Right ventricle myocardium superior (tissue), 1 donor: ENCODE results near the gene DPP6. TPM values are rescaled to one million over a fixed set of nuclear protein-coding genes. Genes with fewer than 3 reads are reported as not detected.

Experiments used
- ATAC-seq: fragments of 200-7000 bp; cut with Tn5 transposase; one replicate; pipeline ENCODE4 v1.9.1; 2020; ENCODE audit warnings: mild to moderate bottlenecking; ENCODE audit not compliant: poor library complexity
- DNase-seq: peaks from one replicate; pipeline ENCODE4 v3.0.0-alpha.2; 2020
- intact Hi-C: fragments of 100-400 bp; cut with DNase I; formaldehyde crosslinking; loops from one replicate; pipeline ENCODE4 v1.11.2; 2022
- total RNA-seq: library from RNA; stranded (reverse); fragmentation: NEBNext Ultra II Directional; extraction: Animal tissue kit (Norgen Biotek cat#: 25700); gene quantifications from one replicate; pipeline ENCODE4 v1.2.1, GENCODE V29; 2021
- donor health status: DM: no; HTN: yes; CAD: no; lungs with severe emphysema.

DPP6 gene
- total RNA-seq, 1 donor from 2014 or later, result 0.19 TPM

DNA sequence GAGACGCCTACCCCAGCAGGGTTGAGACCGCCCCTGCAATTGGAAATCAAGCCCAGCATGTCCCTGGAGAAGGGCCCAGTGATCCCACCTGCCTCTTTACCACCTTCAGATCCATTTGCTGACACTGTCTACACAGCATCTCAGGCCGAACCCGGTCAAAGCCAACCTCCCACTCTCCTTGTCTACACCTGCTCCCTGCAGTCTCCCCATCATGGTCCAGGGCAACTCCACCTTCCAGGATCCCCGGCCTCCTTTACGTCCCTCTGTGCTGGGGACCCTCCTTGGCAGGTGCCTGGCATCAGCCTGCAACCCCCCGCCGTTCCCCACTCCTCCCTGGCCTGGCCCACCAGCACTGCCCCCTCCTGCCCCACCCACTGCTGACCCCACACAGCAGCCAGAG, 723.5 kb downstream of the DPP6 start:
- intact Hi-C loops, result no loop called here
- ATAC-seq (no peak), DNase-seq (no peak)

DNA sequence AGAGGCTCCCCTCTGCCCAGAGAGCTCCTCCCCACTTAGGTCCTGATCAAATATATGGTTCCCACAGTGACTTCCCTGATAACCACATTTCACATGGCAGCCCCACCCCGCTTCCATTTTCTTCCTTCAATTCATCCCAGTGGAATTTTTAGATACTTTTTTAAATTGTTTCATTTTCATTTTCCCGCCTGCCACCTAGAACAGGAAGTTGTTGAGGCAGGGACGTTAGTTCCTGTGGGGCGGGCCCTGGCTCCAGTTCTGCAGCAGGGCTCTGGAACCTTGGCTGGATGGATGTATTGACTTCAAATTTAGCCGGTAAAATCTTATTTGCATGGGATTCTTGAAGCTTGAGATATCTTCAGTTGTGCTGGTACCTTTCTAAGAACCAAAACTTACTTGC, 724.2 kb downstream of the DPP6 start:
- DNase-seq (no peak), ATAC-seq (no peak)
- intact Hi-C loops, result no loop called here

DNA sequence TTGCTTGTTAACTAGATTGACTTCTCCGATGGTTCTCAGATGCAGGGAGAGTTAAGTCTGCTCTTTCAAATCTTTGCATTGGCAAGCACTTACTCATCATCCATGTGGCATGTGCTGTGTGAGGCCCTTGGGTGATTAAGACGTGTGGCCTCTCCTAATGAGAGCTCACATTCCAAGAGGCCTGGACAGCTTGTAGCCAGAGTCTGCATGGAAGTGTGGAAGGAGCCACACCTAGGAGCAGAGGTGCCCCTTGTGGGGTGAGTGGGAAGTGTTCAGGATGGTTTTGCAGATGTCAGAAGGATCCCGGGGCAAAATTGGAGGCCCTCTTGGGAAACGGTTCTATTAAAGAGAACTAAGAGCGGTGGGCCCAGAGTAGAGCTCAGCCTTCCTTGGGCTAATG, 724.8 kb downstream of the DPP6 start:
- no peak for ATAC-seq
- intact Hi-C loops, result no loop called here
- DNase-seq, result no peak

DNA sequence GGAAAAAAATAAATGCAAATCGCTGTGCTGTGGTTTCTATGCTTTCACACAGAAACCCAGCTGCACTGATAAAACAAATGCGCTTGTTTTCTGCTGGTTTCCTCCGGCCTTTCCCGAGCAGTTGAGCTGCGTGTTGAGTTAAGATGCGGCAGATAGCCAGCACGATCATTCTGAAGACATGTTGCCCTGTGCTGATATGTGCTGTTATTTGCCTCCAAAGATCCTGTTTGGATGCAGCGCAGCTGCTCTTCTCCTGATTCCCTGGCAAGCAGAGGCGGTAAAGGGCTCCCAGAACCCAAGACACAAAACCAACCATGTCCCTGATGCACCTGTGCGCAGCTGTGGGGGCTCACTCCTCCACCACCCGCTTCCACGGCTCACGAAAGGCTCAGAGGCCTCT, 725.3 kb downstream of the DPP6 start:
- intact Hi-C loops, result no loop called here
- ATAC-seq (no peak), DNase-seq (no peak)

DNA sequence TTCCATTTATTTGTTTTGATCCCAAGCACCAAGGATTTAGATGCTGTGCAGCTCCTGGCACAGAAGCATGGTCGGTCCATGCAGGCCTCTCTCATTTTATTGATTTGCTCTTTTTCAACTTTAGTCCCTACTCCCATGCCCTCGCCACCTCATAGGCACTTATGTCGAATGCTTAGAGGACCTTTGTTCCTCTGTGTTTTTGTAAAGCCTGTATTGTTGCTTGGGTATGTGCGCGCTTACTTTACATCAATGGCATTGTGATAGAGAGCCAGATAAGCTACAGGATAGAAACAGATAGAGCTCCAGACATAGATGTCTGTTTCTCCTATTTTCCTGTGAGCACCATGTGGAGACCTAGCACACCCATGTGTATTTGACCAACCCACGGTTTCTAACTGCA, 725.7 kb downstream of the DPP6 start:
- ATAC-seq, result no peak
- no peak for DNase-seq

DNA sequence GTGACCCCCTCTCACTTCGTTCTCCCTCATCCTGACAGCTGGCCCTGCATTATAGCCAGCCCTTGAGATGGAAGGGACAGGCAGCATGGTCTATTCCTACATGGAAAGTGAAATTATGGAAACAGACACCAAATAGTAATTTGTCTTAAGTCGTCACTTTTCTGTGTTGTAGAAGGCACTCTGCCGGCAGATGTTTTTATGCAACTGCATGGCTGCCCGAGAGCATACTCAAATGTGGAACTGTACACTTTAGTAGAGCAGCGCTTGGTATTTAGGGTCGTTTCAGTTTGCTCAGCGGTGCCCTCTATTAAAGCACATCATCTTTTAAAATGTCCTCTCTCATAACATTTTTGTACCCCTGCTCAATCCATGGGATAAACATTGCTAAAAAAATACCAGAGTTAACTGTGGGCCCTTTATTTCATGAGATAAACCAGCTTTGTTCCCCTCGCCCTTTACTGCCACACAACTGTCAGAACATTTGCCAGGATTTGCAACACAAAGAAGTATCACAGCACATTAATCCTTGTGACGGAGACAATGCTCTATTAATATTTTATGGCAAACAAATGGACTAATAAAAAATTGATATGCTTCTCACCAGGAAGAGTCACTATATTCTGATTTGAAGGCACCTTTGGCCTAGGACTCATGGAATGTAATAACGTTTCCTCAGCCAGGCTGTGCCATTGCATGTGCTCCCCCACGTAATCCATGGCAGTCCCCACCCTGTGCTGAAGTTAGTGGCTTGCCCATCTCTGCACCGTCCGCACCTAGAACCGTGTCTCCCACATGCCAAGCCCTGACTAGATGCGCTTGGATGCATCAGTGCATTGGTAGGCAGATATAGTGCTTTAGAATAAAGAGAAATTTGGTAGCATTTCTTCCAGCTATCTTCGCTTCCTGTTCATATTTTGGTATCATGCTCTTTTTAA, 729.4 kb downstream of the DPP6 start:
- DNase-seq (no peak), ATAC-seq (no peak)
- intact Hi-C loops, result no loop called here

More for the DNA sequence above, 725.7 kb downstream of the DPP6 start:
- intact Hi-C loops, result no loop called here

DNA sequence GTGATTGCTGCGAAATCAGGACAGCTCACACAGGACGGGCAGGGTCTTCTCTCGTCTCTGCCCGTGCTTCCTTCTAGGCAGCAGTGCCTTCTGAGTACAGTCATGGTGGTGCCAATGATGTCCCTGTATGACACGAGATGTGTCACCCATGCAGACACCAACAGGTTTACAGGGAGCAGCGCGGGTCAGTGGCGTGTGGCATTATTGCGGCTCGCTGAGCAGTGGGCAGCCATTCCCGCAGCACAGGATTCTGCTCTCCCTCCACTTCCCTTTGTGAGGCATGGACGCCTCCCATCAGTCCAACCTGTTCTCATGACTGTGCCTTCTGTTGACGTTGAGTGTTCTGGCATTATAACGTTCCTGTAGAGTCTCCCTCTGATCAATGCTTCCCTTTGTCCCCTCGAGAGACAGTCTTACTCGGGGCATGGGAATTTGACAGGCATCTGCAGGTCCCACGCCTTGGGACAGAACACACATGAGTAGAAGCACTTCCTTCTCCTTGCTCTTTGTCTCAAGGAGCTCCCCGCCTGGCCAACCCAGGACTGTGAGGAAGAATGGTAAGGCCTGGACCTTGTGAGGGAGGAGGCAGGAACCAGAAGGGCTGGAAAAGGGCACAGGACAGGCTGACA, 731.2 kb downstream of the DPP6 start:
- intact Hi-C loops, result no loop called here
- no peak for ATAC-seq
- DNase-seq, result no peak

DNA sequence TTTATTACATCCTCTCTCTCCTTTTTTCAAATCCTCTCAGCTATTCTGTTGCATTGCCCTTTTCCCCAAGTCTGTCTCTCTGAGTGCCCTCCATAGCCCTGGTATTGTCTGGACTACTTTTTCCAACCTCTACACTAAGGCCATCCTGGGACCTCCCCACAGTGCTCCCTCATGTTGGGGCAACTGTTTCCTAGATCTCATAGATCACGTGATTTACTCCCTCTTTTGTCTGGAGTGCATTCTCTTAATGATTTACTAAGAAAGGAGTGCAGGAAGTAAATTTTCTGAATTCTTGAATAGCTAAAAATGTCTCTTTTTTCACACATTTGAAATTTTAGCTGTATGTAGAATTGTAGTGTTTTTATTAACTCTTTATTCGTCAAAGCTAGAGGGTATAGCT, 733.7 kb downstream of the DPP6 start:
- intact Hi-C loops, result no loop called here
- DNase-seq, result no peak
- ATAC-seq, result no peak

DNA sequence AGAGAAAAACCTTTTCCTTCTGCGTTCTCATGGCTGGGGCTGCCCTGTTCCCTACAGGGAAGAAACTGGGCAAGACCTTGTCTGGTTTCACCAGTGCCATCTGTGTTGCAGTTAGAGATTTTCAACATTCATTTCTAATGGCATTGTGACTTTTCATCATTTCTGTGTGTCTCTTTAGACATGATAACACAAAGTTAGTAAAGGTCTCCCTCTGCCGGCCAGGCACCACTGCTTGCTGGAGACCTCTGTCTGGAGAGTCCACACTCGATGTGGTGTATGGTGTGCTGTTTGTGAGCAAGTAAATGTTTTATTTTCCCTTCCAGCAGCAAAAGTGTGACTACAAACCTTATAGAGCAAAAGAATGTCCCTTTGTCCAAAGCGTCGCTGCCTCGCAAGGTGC, 737.2 kb downstream of the DPP6 start:
- DNase-seq (no peak), ATAC-seq (no peak)
- intact Hi-C loops, result no loop called here

DNA sequence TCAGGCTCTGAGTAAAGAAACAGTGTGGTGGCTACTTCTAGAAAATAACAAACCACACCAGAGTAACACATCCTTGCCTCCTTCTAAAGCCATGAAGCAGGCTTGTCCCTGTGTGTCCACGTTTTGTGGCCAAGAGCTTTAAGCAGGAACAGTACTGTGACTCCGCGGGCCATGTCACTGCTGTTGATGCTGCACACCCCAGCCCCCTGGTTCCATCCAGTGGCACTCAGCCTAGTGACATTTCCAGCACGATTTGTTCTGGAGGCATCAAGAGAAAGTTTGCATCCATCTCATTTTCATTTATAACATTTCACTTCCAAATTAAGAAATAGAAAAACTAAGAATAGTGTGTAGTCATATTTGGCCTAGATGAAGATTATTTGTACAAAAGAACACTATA, 739.4 kb downstream of the DPP6 start:
- no peak for ATAC-seq
- DNase-seq, result no peak
- intact Hi-C loops, result no loop called here

DNA sequence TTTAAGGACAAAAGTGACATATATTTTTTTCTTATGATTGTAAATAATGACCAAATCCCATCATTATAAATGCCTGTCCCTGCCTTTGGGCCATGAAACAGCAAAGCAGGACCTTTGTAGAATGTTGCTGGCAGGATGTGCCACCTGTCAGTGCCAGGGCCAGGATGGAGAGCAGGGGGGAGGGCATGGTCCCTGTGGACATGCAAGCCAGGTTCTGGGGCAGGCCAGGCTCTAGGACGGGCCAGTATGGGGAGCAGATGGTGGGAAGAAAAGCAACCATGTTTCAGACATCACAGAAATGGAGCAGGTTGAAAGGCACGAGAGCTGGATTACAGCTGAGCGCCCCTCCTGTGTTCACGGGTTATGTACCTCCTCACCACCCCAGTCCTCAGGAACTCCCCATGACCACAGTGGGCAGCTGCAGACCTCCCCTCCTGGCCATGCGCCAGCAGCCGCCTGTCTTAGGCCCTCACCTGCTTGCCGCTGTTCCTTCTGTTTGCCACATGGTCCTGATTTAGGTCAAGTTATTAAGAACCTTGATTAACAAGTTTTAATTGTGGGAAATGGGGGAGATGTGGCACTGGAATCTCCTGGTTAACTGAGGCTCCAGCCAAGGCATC, 740.3 kb downstream of the DPP6 start:
- ATAC-seq (no peak), DNase-seq (no peak)
- intact Hi-C loops, result no loop called here

DNA sequence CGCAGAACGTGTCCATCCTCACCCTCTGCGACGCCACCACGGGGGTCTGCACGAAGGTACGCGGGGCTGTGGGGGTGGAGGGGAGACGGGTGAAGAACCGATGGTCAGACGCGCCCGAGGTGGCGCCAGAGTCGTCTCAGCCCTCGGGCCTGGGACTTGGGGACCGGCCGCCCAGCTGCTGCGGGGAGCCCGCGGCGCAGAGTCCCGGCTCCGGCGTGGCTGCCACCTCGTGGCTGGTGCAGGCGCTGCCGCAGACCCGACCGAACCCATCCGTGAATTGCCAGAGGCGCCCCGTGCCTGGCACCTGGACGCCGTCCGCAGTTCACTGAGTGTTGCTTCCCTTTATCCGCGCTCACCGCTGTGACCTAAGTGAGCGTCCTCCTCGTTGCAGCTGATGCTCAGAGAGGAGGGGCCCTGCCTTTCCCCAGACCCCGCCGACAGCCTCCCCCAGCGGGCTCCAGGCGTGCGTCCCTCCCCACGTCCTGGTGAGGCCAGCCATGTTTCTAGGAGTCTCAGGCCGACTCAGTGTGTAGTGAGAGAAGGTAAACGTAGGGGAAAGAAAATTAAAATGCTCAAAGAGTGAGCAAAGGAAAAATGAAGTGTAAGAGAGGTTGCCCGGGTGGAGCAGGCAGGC, 742.1 kb downstream of the DPP6 start:
- ATAC-seq, result no peak
- no peak for DNase-seq
- intact Hi-C loops, result no loop called here

DNA sequence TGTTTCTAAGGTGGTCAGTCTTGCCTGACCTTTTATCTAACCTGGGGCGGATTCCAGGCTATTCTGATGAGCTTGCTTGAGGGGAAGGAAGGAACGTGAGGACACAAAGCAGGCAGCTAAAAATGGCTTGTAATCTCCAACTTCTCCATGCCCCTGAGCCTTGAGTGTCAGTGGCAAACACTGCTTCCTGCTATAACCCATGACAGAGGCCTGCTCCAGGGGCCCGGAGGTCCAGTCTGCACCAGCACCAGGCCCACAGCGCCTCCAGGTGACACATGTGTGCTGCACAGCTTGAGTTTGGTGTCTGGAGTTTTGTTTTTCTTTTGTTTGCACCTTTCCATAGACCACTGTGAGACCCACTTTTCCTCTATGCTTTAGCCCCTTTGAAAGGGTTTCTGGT, 742.8 kb downstream of the DPP6 start:
- intact Hi-C loops, result no loop called here
- ATAC-seq (no peak), DNase-seq (no peak)

DNA sequence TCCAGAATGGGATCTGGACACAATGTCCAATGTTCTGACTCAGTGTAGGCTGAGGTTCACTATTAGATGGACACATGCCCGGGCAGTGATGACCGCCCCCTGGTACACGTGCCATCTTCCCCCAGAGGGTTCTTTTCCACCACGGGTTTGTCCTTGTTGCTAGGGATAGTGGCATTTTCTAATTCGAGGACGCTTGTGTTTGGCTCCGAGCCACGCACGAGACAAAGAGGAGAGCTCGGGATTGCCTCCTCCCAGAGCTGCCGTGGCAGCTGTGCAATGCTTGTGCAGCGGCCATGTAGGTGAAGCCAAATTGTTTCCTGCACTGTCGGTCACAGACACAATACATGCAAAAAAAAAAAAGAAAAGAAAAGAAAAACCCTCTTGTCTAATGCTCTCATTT, 743.2 kb downstream of the DPP6 start:
- ATAC-seq (no peak), DNase-seq (no peak)
- intact Hi-C loops, result no loop called here

DNA sequence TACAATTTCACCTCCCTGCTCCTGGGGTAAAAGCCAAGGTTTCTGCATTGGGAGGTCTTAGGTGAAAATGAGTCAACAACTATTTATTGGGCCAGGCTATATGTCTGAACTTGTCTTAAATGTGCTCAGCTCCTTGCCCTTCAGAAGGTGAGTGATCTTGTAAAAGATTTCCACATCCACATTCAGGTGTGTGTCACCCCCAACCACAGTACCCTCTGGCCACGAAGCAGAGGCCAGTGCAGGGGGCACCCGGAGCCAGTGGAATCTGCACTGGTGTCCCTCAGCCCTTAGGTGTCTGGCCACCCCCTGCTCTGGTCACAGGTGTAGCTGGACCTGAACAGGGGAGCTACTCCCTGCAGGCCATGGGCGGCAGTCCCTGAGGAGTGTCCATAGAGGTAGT, 752.3 kb downstream of the DPP6 start:
- ATAC-seq (no peak), DNase-seq (no peak)
- intact Hi-C loops, result no loop called here

DNA sequence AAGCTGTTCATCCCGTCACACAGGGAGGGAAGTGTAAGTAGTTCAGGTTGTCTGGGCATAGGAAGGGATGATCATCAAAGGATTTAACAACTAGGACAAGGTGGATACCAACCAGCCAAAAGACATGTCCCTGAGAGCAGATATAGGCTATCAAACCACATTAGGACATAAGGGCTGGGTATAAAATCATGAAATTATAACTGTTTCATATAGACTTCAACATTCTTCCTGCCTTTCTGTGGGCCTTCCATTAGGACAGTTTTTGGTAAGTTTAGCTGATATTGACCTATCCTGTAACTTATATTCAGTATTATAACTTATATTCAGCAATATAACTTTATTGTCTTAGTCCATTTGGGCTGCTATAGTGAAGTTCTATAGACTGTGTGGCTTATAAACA, 759.8 kb downstream of the DPP6 start:
- no peak for DNase-seq
- no peak for ATAC-seq
- intact Hi-C loops, result no loop called here

DNA sequence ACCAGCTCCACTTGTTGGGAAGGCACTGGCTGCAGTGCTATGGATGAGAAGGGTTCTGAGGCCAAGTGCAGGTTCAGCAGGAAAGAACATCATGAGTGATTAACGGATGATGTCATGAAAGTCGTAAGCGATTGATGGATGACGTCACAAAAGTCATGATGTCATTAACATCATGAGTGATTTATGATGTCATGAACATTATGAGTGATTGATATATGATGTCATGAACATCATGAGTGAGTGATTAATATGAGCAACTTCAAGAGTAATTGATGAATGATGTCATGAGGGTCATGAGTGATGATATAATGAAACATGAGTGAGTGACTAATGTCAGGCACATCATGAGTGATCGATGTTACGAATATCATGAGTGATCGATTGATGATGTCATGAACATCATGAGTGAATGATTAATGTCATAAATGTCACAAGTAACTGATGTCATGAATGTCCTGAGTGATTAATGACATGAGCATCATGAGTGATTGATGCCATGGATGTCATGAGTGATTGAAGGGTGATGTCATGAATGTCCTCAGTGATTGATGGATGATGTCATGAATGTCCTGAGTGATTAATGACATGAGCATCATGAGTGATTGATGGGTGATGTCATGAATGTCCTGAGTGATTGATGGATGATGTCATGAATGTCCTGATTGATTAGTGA, 765.2 kb downstream of the DPP6 start:
- ATAC-seq (no peak), DNase-seq (no peak)
- intact Hi-C loops, result no loop called here

DNA sequence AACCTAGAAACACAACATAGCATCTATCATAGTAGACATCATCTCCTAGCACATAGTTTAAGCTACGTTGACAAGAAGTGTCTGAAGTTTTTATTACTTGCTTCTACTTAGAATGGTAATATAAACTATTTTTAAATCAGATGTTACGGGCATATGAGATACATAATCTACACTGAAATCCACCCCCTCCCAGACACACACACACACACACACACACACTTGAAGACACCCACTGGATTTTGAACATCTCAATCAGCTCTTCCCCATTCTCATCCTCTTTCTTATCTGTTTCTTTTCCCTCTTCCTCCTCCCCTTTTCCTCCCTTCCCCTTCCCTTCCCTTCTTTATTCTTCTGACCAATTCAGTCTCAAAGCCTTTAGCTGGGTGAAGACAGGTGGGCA, 774.8 kb downstream of the DPP6 start:
- intact Hi-C loops, result no loop called here
- no peak for ATAC-seq
- no peak for DNase-seq

DNA sequence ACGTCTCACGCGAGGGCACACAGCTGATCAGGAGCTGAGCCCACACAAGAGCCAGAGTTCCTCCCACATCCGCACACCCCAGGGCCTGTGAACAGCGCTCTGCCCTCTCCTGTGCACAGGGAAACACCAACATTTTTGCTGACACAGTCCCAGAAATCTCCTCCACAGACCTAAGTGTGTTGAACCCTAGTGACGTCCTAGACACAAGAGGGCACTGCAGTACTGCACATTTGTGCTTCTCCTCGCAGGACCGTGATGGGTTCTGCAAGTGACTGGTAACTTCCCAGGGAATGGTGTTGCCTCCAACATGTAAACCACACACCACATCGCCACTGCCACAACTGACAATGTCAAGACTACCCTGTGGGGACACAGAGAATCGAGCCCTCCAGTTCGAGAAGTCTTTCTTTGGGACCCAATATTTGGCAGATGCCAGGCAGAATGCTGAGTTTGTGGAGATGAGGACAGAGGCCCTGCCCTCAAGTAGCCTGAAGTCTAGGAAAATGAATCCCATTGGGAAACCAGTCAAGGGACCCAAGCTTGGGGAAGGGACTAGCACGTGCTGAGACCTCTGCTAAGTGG, 780.5 kb downstream of the DPP6 start:
- ATAC-seq (no peak), DNase-seq (no peak)
- intact Hi-C loops, result no loop called here
